SK-N-MC (cell line): ENCODE results near the gene MTERF4.

ENCODE experiments used
- EZH2 ChIP-seq: fragments of 200-600 bp; sonication (generic); IDR thresholded peaks from one replicate; pipeline ENCODE4 v1.6.1; 2017; ENCODE audit warnings: antibody characterized with exemption
- FOXP2 ChIP-seq: optimal IDR thresholded peaks from 2 replicates; pipeline ENCODE3; 2011; ENCODE audit warnings: mild to moderate bottlenecking, moderate library complexity; ENCODE audit not compliant: insufficient read depth; ENCODE audit errors: extremely low read length, control extremely low read depth
- POLR2AphosphoS5 ChIP-seq: IDR thresholded peaks from 2 replicates; pipeline ENCODE4 v1.6.1; 2012; ENCODE audit warnings: mild to moderate bottlenecking, low read depth, low read length, borderline replicate concordance

- TF ChIP-seq POLR2AphosphoS5: no peak
- TF ChIP-seq EZH2: no peak
- TF ChIP-seq FOXP2: no peak
Measured at GRCh38 chr2:241047253-241048010, 54.7 kb downstream of the MTERF4 start.
